ENCODE data around the gene DGKB.

The DGKB gene

DNA sequence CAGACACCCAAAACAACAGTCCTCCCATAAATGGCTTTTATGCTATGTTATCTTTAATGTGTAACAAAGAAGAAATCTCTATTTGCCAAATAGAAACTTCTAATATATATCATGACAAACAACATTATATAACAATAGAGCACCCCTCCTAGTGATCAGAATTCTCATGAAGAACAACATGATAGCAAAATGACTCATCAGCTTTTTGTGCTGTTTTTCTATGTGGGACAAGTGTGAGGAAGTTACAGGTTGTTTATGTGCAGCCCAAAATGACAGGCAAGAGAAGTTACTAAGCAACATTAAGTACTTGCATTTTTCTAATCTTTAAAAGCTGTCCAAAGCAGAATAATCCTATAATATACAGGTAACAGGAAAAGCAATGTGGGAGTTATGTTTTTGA is 7.7 kb downstream of the DGKB start:
- no peak overlapping the region for H3K4me3 ChIP-seq (ENCODE audit: low read depth, low read length)
- TF ChIP-seq, protein P1, sequence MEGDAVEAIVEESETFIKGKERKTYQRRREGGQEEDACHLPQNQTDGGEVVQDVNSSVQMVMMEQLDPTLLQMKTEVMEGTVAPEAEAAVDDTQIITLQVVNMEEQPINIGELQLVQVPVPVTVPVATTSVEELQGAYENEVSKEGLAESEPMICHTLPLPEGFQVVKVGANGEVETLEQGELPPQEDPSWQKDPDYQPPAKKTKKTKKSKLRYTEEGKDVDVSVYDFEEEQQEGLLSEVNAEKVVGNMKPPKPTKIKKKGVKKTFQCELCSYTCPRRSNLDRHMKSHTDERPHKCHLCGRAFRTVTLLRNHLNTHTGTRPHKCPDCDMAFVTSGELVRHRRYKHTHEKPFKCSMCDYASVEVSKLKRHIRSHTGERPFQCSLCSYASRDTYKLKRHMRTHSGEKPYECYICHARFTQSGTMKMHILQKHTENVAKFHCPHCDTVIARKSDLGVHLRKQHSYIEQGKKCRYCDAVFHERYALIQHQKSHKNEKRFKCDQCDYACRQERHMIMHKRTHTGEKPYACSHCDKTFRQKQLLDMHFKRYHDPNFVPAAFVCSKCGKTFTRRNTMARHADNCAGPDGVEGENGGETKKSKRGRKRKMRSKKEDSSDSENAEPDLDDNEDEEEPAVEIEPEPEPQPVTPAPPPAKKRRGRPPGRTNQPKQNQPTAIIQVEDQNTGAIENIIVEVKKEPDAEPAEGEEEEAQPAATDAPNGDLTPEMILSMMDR (IDR thresholded peaks at IDR 0.05; ENCODE audit: low read depth, low read length), result no peak

GRCh38 chr7:14892961-14893360 is 9.6 kb downstream of the DGKB start:
- TF ChIP-seq, protein P1 (IDR thresholded peaks at IDR 0.05; ENCODE audit: low read depth, low read length), result no peak
- no peak overlapping the region for H3K4me3 ChIP-seq (ENCODE audit: low read depth, low read length)

GRCh38 chr7:14891289-14891688 is 11.3 kb downstream of the DGKB start:
- no peak overlapping the region for H3K4me3 ChIP-seq (ENCODE audit: low read depth, low read length)
- TF ChIP-seq, protein P1 (IDR thresholded peaks at IDR 0.05; ENCODE audit: low read depth, low read length), result no peak

GRCh38 chr7:14888962-14889361 is 13.6 kb downstream of the DGKB start:
- TF ChIP-seq, protein P1 (IDR thresholded peaks at IDR 0.05; ENCODE audit: low read depth, low read length), result no peak
- no peak overlapping the region for H3K4me3 ChIP-seq (ENCODE audit: low read depth, low read length)

DNA sequence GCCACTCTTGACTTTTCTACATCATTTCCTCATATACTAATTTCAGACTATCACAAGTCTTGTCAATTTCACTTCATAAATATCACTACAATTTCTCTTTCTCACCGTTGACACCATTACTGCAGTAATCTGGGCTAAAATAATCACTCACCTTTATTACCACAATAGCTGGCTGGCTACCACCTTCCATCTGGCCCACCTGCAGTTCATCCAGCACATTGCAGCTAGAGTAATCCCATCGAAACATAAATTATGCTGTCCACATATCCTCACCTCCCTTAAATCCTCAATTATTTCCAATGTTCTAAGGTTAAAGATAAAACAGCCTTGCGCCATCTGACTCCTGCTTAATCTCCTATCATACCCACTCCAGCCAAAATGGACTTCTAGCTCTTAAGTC is 16.0 kb downstream of the DGKB start:
- H3K4me3 ChIP-seq (ENCODE audit: low read depth, low read length), result no peak overlapping the region
- TF ChIP-seq, protein P1 (IDR thresholded peaks at IDR 0.05; ENCODE audit: low read depth, low read length), result no peak

GRCh38 chr7:14875941-14876587 is 26.5 kb downstream of the DGKB start:
- TF ChIP-seq, protein P1 (IDR thresholded peaks at IDR 0.05; ENCODE audit: low read depth, low read length), result no peak
- H3K4me3 ChIP-seq (ENCODE audit: low read depth, low read length), result no peak overlapping the region

- TF ChIP-seq, protein P1 (IDR thresholded peaks at IDR 0.05; ENCODE audit: low read depth, low read length), result no peak
- no peak overlapping the region for H3K4me3 ChIP-seq (ENCODE audit: low read depth, low read length)
Observed at GRCh38 chr7:14871880-14872279, 30.7 kb downstream of the DGKB start.

Measured in WI38 (cell line).